ENCODE data around the gene OSTF1.

DNA sequence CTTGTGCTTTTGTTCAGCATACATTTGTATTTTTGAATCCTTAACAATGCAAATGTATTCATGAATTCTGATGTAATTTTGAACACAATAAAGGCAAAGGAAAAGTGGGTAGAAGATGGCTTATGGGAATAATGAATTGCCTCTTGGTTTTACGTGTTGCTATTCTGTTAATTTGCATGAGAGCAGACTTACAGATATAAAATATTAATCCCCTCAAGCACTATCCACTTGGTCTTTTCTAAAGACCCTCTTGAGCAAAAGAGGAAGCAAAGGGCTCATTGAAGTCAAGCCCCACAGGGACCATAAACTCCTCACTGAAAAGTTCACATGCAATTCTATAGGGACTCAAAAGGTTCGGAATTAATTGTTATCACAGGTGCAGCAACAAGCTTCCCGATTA, 51.9 kb downstream of the OSTF1 start:
- TF ChIP-seq EP300 (IDR thresholded peaks at IDR 0.05) = no peak
- TF ChIP-seq, protein P1, sequence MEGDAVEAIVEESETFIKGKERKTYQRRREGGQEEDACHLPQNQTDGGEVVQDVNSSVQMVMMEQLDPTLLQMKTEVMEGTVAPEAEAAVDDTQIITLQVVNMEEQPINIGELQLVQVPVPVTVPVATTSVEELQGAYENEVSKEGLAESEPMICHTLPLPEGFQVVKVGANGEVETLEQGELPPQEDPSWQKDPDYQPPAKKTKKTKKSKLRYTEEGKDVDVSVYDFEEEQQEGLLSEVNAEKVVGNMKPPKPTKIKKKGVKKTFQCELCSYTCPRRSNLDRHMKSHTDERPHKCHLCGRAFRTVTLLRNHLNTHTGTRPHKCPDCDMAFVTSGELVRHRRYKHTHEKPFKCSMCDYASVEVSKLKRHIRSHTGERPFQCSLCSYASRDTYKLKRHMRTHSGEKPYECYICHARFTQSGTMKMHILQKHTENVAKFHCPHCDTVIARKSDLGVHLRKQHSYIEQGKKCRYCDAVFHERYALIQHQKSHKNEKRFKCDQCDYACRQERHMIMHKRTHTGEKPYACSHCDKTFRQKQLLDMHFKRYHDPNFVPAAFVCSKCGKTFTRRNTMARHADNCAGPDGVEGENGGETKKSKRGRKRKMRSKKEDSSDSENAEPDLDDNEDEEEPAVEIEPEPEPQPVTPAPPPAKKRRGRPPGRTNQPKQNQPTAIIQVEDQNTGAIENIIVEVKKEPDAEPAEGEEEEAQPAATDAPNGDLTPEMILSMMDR (IDR thresholded peaks at IDR 0.05) = no peak

Measured in sigmoid colon (tissue), 4 donors.